GM18868 (cell line): Measurements from ENCODE around the gene ZNF768.

Experiments
- ATAC-seq: cut with Tn5 transposase; IDR thresholded peaks from one replicate; pipeline ENCODE4 v1.9.1; 2021; ENCODE audit warnings: mild to moderate bottlenecking, moderate library complexity; ENCODE audit not compliant: unreplicated experiment

Gene ZNF768

GRCh38 chr16:30526137-30526822 is at the start of gene ZNF768:
TSS of gene ZNF768 (minus strand) at chr16:30526566. CDS start at chr16:30526413, 153 bp downstream.
- peak; percentile 13 for ATAC-seq

GRCh38 chr16:30574678-30575077 is 48.3 kb upstream of the ZNF768 start:
- no peak for ATAC-seq

GRCh38 chr16:30571445-30572322 is 45.3 kb upstream of the ZNF768 start, which contains the start of gene ZNF688:
TSS of gene ZNF688 (minus strand) at chr16:30571714. CDS start at chr16:30571629, 85 bp downstream.
- ATAC-seq, result peak; percentile 78

GRCh38 chr16:30570636-30571444 is 44.5 kb upstream of the ZNF768 start:
- no peak for ATAC-seq

GRCh38 chr16:30569746-30570635 is 43.6 kb upstream of the ZNF768 start:
- ATAC-seq, result no peak

- no peak for ATAC-seq
Measured at GRCh38 chr16:30569281-30569680, 42.9 kb upstream of the ZNF768 start.

- no peak for ATAC-seq
Measured at GRCh38 chr16:30567991-30568638, 41.7 kb upstream of the ZNF768 start.

- no peak for ATAC-seq
Measured at GRCh38 chr16:30567160-30567990, 41.0 kb upstream of the ZNF768 start.

GRCh38 chr16:30566531-30566930 is 40.2 kb upstream of the ZNF768 start:
- no peak for ATAC-seq

GRCh38 chr16:30565984-30566383 is 39.6 kb upstream of the ZNF768 start:
- ATAC-seq, result no peak

GRCh38 chr16:30565526-30565925 is 39.2 kb upstream of the ZNF768 start:
- ATAC-seq, result no peak

GRCh38 chr16:30562021-30562420 is 35.7 kb upstream of the ZNF768 start:
- ATAC-seq, result no peak

- no peak for ATAC-seq
Measured at GRCh38 chr16:30561089-30561816, 34.9 kb upstream of the ZNF768 start.

- no peak for ATAC-seq
Measured at GRCh38 chr16:30559690-30560089, 33.3 kb upstream of the ZNF768 start.

GRCh38 chr16:30558789-30559377 is 32.5 kb upstream of the ZNF768 start:
- no peak for ATAC-seq

- ATAC-seq, result peak; percentile 97
Measured at GRCh38 chr16:30557957-30558788, 31.8 kb upstream of the ZNF768 start, which contains the start of gene ZNF764. TSS of gene ZNF764 (minus strand) at chr16:30558374. CDS start at chr16:30558182, 192 bp downstream.

- ATAC-seq, result no peak
Measured at GRCh38 chr16:30557707-30557956, 31.3 kb upstream of the ZNF768 start.
